Measurements from ENCODE around the gene GNB1. TPM values are rescaled to one million over a fixed set of nuclear protein-coding genes. Genes with fewer than 3 reads are reported as not detected.

Gene GNB1
- total and polyA plus RNA-seq, 5 donors = 73.7 to 205 (median 172) TPM

GRCh38 chr1:1806890-1807289, 84.0 kb downstream of the GNB1 start:
- ATAC-seq = no peak
- no peak for DNase-seq

GRCh38 chr1:1804301-1804700, 86.6 kb downstream of the GNB1 start:
- Histone ChIP-seq H3K27me3 (ENCODE audit: control insufficient read depth, insufficient read depth) (no peaks in the 10 kb centered on the region), H3K9me3 (ENCODE audit: control insufficient read depth, low read length) (no peaks in the 10 kb centered on the region), H3K4me1 (ENCODE audit: control insufficient read depth, insufficient read depth, low read length) (no peaks in the 10 kb centered on the region), H3K4me3 (ENCODE audit: low read length) (no peak overlapping the region), H3K27ac (ENCODE audit: low read length) (no peak overlapping the region)
- DNase-seq (no peak), ATAC-seq (no peak)
- intact Hi-C loops (cut with DNase I) = no loop called here
- 90% methylated on average over 8 of the region's 8 CpGs for WGBS

More at GRCh38 chr1:1806890-1807289, 84.0 kb downstream of the GNB1 start:
- Histone ChIP-seq H3K9me3 (ENCODE audit: control insufficient read depth, low read length) (no peaks in the 10 kb centered on the region), H3K4me3 (ENCODE audit: low read length) (no peak overlapping the region), H3K27ac (ENCODE audit: low read length) (no peak overlapping the region), H3K4me1 (ENCODE audit: control insufficient read depth, insufficient read depth, low read length) (no peaks in the 10 kb centered on the region), H3K27me3 (ENCODE audit: control insufficient read depth, insufficient read depth) (no peaks in the 10 kb centered on the region)
- intact Hi-C loops (cut with DNase I) = no loop called here
- WGBS = 72% methylated on average over 2 of the region's 2 CpGs

- Histone ChIP-seq H3K4me3 (ENCODE audit: low read length) (no peak overlapping the region), H3K9me3 (ENCODE audit: control insufficient read depth, low read length) (no peaks in the 10 kb centered on the region), H3K27ac (ENCODE audit: low read length) (no peak overlapping the region), H3K27me3 (ENCODE audit: control insufficient read depth, insufficient read depth) (no peaks in the 10 kb centered on the region), H3K4me1 (ENCODE audit: control insufficient read depth, insufficient read depth, low read length) (no peaks in the 10 kb centered on the region)
- ATAC-seq (peak in 1 of 2 donors; percentile 66), DNase-seq (no peak)
- WGBS = 89% methylated on average over 1 of the region's 1 CpG
- intact Hi-C loops (cut with DNase I) = no loop called here
These were observed 88.0 kb downstream of the GNB1 start for GRCh38 chr1:1802871-1803270.

GRCh38 chr1:1799716-1800115, 91.2 kb downstream of the GNB1 start:
- WGBS = 87% methylated on average over 5 of the region's 5 CpGs
- intact Hi-C loops (cut with DNase I) = no loop called here

GRCh38 chr1:1797731-1798341, 93.1 kb downstream of the GNB1 start:
- WGBS = 88% methylated on average over 11 of the region's 11 CpGs
- no peaks in the 10 kb centered on the region for H3K27me3 ChIP-seq (ENCODE audit: control insufficient read depth, insufficient read depth)
- intact Hi-C loops (cut with DNase I) = no loop called here
- ATAC-seq (no peak), DNase-seq (no peak)
- H3K9me3 ChIP-seq (ENCODE audit: control insufficient read depth, low read length) = no peaks in the 10 kb centered on the region
- H3K4me1 ChIP-seq (ENCODE audit: control insufficient read depth, insufficient read depth, low read length) = no peaks in the 10 kb centered on the region
- no peak overlapping the region for H3K4me3 ChIP-seq (ENCODE audit: low read length)
- H3K27ac ChIP-seq (ENCODE audit: low read length) = no peak overlapping the region

More at GRCh38 chr1:1799716-1800115, 91.2 kb downstream of the GNB1 start:
- Histone ChIP-seq H3K4me1 (ENCODE audit: control insufficient read depth, insufficient read depth, low read length) (no peaks in the 10 kb centered on the region), H3K9me3 (ENCODE audit: control insufficient read depth, low read length) (no peaks in the 10 kb centered on the region), H3K4me3 (ENCODE audit: low read length) (no peak overlapping the region), H3K27ac (ENCODE audit: low read length) (no peak overlapping the region), H3K27me3 (ENCODE audit: control insufficient read depth, insufficient read depth) (no peaks in the 10 kb centered on the region)
- ATAC-seq = no peak
- no peak for DNase-seq

GRCh38 chr1:1796466-1796865, 94.4 kb downstream of the GNB1 start:
- Histone ChIP-seq H3K27ac (ENCODE audit: low read length) (no peak overlapping the region), H3K27me3 (ENCODE audit: control insufficient read depth, insufficient read depth) (no peaks in the 10 kb centered on the region), H3K4me1 (ENCODE audit: control insufficient read depth, insufficient read depth, low read length) (no peaks in the 10 kb centered on the region), H3K4me3 (ENCODE audit: low read length) (no peak overlapping the region), H3K9me3 (ENCODE audit: control insufficient read depth, low read length) (no peaks in the 10 kb centered on the region)
- WGBS = 87% methylated on average over 5 of the region's 5 CpGs
- intact Hi-C loops (cut with DNase I) = no loop called here
- DNase-seq (no peak), ATAC-seq (peak; percentile 9 to 25)

GRCh38 chr1:1794999-1795398, 95.9 kb downstream of the GNB1 start:
- no peak for ATAC-seq
- intact Hi-C loops (cut with DNase I) = no loop called here
- H3K4me1 ChIP-seq (ENCODE audit: control insufficient read depth, insufficient read depth, low read length) = no peaks in the 10 kb centered on the region
- no peak overlapping the region for H3K27ac ChIP-seq (ENCODE audit: low read length)
- H3K27me3 ChIP-seq (ENCODE audit: control insufficient read depth, insufficient read depth) = no peaks in the 10 kb centered on the region
- H3K9me3 ChIP-seq (ENCODE audit: control insufficient read depth, low read length) = no peaks in the 10 kb centered on the region
- DNase-seq = no peak
- 91% methylated on average over 10 of the region's 10 CpGs for WGBS
- no peak overlapping the region for H3K4me3 ChIP-seq (ENCODE audit: low read length)

GRCh38 chr1:1793481-1794244, 97.2 kb downstream of the GNB1 start:
- intact Hi-C loops (cut with DNase I) = no loop called here
- Histone ChIP-seq H3K4me1 (ENCODE audit: control insufficient read depth, insufficient read depth, low read length) (no peaks in the 10 kb centered on the region), H3K4me3 (ENCODE audit: low read length) (no peak overlapping the region), H3K9me3 (ENCODE audit: control insufficient read depth, low read length) (no peaks in the 10 kb centered on the region), H3K27ac (ENCODE audit: low read length) (no peak overlapping the region), H3K27me3 (ENCODE audit: control insufficient read depth, insufficient read depth) (no peaks in the 10 kb centered on the region)
- 85% methylated on average over 17 of the region's 17 CpGs for WGBS
- ATAC-seq (no peak), DNase-seq (no peak)

- 69% methylated on average over 25 of the region's 25 CpGs for WGBS
- Histone ChIP-seq H3K4me1 (ENCODE audit: control insufficient read depth, insufficient read depth, low read length) (peaks cover 5% of the 10 kb centered on the region), H3K9me3 (ENCODE audit: control insufficient read depth, low read length) (no peaks in the 10 kb centered on the region), H3K27me3 (ENCODE audit: control insufficient read depth, insufficient read depth) (no peaks in the 10 kb centered on the region), H3K4me3 (ENCODE audit: low read length) (no peak overlapping the region), H3K27ac (ENCODE audit: low read length) (no peak overlapping the region)
- intact Hi-C loops (cut with DNase I) = loop anchor here in 2 of 4 donors (10.0 kb wide), 2 partner anchors 106 to 116 kb away; partner anchors contain the start of gene GNB1 (in 1 of the 2)
- ATAC-seq (peak in 1 of 2 donors; percentile 8), DNase-seq (no peak)
These were observed 102.0 kb downstream of the GNB1 start for GRCh38 chr1:1788646-1789431.

GRCh38 chr1:1788136-1788535, 102.8 kb downstream of the GNB1 start:
- H3K4me3 ChIP-seq (ENCODE audit: low read length) = no peak overlapping the region
- peak overlapping the region; percentile 21 for H3K27ac ChIP-seq (ENCODE audit: low read length)
- no peaks in the 10 kb centered on the region for H3K9me3 ChIP-seq (ENCODE audit: control insufficient read depth, low read length)
- peak; percentile 69 to 79 for ATAC-seq
- no peaks in the 10 kb centered on the region for H3K27me3 ChIP-seq (ENCODE audit: control insufficient read depth, insufficient read depth)
- peak in 2 of 3 donors; percentile 78 for DNase-seq
- intact Hi-C loops (cut with DNase I) = loop anchor here in 2 of 4 donors (10.0 kb wide), 2 partner anchors 107 to 117 kb away; partner anchors contain the start of gene GNB1 (in 1 of the 2)
- H3K4me1 ChIP-seq (ENCODE audit: control insufficient read depth, insufficient read depth, low read length) = peaks cover 5% of the 10 kb centered on the region
- 27% methylated on average over 7 of the region's 7 CpGs for WGBS

Data from right cardiac atrium (tissue), 5 donors.